ENCODE data around the gene REM2. TPM values are rescaled to one million over a fixed set of nuclear protein-coding genes. Genes with fewer than 3 reads are reported as not detected.

Gene REM2
- total RNA-seq, 1 experiment from 2014 or later: 0.18 TPM

GRCh38 chr14:22843123-22843925 lies 39.7 kb upstream of the REM2 start:
- no peak overlapping the region for H3K27ac ChIP-seq (ENCODE audit: low read length)
- in situ Hi-C loops (cut with HindIII; ENCODE audit: low pct_unique_long_range_greater_than_20kb, low sequenced_read_pairs): no loop called here
- no peaks in the 10 kb centered on the region for H3K4me1 ChIP-seq (ENCODE audit: control insufficient read depth, insufficient read depth, low read length)
- ATAC-seq (no peak), DNase-seq (ENCODE audit: low read depth, low spot score) (no peak)
- ChIA-PET CTCF (interaction anchor here (0.5 to 0.6 kb wide), 2 partner anchors 78 to 130 kb away, joined by 3 to 4 read pairs; no protein-coding TSS in a partner anchor), POLR2A (no interaction called here)
- intact Hi-C loops (cut with micrococcal nuclease; ENCODE audit: unreplicated experiment): no loop called here
- no peaks in the 10 kb centered on the region for H3K9me3 ChIP-seq (ENCODE audit: control insufficient read depth, insufficient read depth, low read depth, low read length)
- no peak for TF ChIP-seq TCF7L2 (IDR thresholded peaks at IDR 0.05; ENCODE audit: low read depth, low read length)
- TF ChIP-seq REST (IDR thresholded peaks at IDR 0.05; ENCODE audit: insufficient read depth in 1 of 2, low read depth in 2 of 2, low read length in 1 of 2): no peak
- no peak for TF ChIP-seq CTCF (IDR thresholded peaks at IDR 0.05)
- TF ChIP-seq POLR2AphosphoS5 (IDR thresholded peaks at IDR 0.05; ENCODE audit: low read depth, low read length): no peak
- no peak for TF ChIP-seq SIN3A (IDR thresholded peaks at IDR 0.05; ENCODE audit: borderline replicate concordance, insufficient read depth, low read depth, low read length)
- BruUV-seq (replicated peaks): no TSS peak
- H3K36me3 ChIP-seq (ENCODE audit: control insufficient read depth, insufficient read depth, low read length): no peaks in the 10 kb centered on the region
- H3K27me3 ChIP-seq (ENCODE audit: control insufficient read depth, insufficient read depth, low read length): no peaks in the 10 kb centered on the region
- no peak overlapping the region for H3K4me3 ChIP-seq (ENCODE audit: low read depth in 2 of 2, low read length in 2 of 2)

GRCh38 chr14:22844221-22845102 lies 38.6 kb upstream of the REM2 start:
- ChIA-PET POLR2A (no interaction called here), CTCF (interaction anchor here (0.6 kb wide), 1 partner anchor 79 kb away, joined by 3 read pairs; no protein-coding TSS in a partner anchor)
- BruUV-seq (replicated peaks): no TSS peak
- intact Hi-C loops (cut with micrococcal nuclease; ENCODE audit: unreplicated experiment): no loop called here
- H3K27me3 ChIP-seq (ENCODE audit: control insufficient read depth, insufficient read depth, low read length): no peaks in the 10 kb centered on the region
- no peak for DNase-seq (ENCODE audit: low read depth, low spot score)
- H3K4me3 ChIP-seq (ENCODE audit: low read depth in 2 of 2, low read length in 2 of 2): no peak overlapping the region
- H3K4me1 ChIP-seq (ENCODE audit: control insufficient read depth, insufficient read depth, low read length): no peaks in the 10 kb centered on the region
- TF ChIP-seq POLR2AphosphoS5 (IDR thresholded peaks at IDR 0.05; ENCODE audit: low read depth, low read length) (no peak), SIN3A (IDR thresholded peaks at IDR 0.05; ENCODE audit: borderline replicate concordance, insufficient read depth, low read depth, low read length) (no peak), TCF7L2 (IDR thresholded peaks at IDR 0.05; ENCODE audit: low read depth, low read length) (no peak)
- no peak overlapping the region for H3K27ac ChIP-seq (ENCODE audit: low read length)
- ATAC-seq: peak; percentile 32; the same call in 1 of the 2 replicates
- H3K9me3 ChIP-seq (ENCODE audit: control insufficient read depth, insufficient read depth, low read depth, low read length): no peaks in the 10 kb centered on the region
- in situ Hi-C loops (cut with HindIII; ENCODE audit: low pct_unique_long_range_greater_than_20kb, low sequenced_read_pairs): no loop called here
- no peaks in the 10 kb centered on the region for H3K36me3 ChIP-seq (ENCODE audit: control insufficient read depth, insufficient read depth, low read length)
